GM18517 (cell line): ENCODE data around the gene ATP11A.
"Not testable (repeated sequence)": the region's sequence is repeated elsewhere in the genome, so short reads cannot be mapped to it uniquely, and the experiment has no call there.

Experiments used
- ATAC-seq: cut with Tn5 transposase; IDR thresholded peaks from one replicate; pipeline ENCODE4 v1.9.1; 2021; ENCODE audit warnings: mild to moderate bottlenecking, moderate library complexity; ENCODE audit not compliant: unreplicated experiment

The ATP11A gene

GRCh38 chr13:112873851-112874750 is 184.3 kb downstream of the ATP11A start:
- ATAC-seq = peak; percentile 94

- ATAC-seq = no peak
Observed at GRCh38 chr13:112874751-112875300, 185.0 kb downstream of the ATP11A start.

GRCh38 chr13:112875627-112876026 is 185.8 kb downstream of the ATP11A start:
- no peak for ATAC-seq

GRCh38 chr13:112876305-112877000 is 186.6 kb downstream of the ATP11A start:
- ATAC-seq = no peak

GRCh38 chr13:112877066-112877465 is 187.2 kb downstream of the ATP11A start:
- ATAC-seq = no peak

- no peak for ATAC-seq
Observed at GRCh38 chr13:112877539-112877938, 187.7 kb downstream of the ATP11A start.

- ATAC-seq = no peak
Observed at GRCh38 chr13:112877976-112878955, 188.4 kb downstream of the ATP11A start.

GRCh38 chr13:112879283-112879833 is 189.5 kb downstream of the ATP11A start:
- no peak for ATAC-seq

GRCh38 chr13:112880221-112880641 is 190.4 kb downstream of the ATP11A start:
- ATAC-seq = no peak

GRCh38 chr13:112880976-112881540 is 191.2 kb downstream of the ATP11A start:
- ATAC-seq = no peak

- no peak for ATAC-seq
Observed at GRCh38 chr13:112881656-112882554, 192.1 kb downstream of the ATP11A start.

GRCh38 chr13:112882555-112883024 is 192.8 kb downstream of the ATP11A start:
- ATAC-seq = no peak

GRCh38 chr13:112883241-112883945 is 193.6 kb downstream of the ATP11A start:
- no peak for ATAC-seq

- ATAC-seq = not testable (repeated sequence)
Observed at GRCh38 chr13:112884700-112885099, 194.9 kb downstream of the ATP11A start.

- ATAC-seq = no peak
Observed at GRCh38 chr13:112885242-112885781, 195.5 kb downstream of the ATP11A start.

GRCh38 chr13:112885782-112886268 is 196.0 kb downstream of the ATP11A start:
- no peak for ATAC-seq

GRCh38 chr13:112887151-112887550 is 197.3 kb downstream of the ATP11A start:
- ATAC-seq = no peak

GRCh38 chr13:112887557-112887991 is 197.7 kb downstream of the ATP11A start:
- ATAC-seq = no peak
